ENCODE results near the gene SLC9A9. TPM values are rescaled to one million over a fixed set of nuclear protein-coding genes. Genes with fewer than 3 reads are reported as not detected.

Gene SLC9A9
- total RNA-seq, 1 donor from 2014 or later: 11.4 TPM

DNA sequence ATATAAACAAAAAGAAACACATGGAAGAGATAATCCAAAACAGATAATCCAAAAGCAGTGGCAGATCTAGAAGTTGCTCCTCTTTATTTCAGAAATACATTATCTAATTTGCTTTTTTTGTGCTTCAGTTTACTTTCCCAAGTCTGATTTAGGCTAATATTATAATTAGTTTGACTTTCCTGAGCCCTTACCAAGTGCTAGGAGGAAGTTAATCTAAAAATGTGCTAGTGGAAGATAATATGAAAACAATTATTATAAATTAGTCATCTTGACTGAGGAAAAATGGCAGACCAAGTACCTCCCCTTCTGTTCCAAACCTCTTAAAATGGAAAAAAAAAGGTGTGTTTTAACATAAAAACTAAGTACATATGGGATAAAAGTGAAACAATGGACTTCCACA lies 17.5 kb downstream of the SLC9A9 start:
- Mint-ChIP-seq H3K4me3 (ENCODE audit: unreplicated experiment) (no peak overlapping the region), H3K27me3 (ENCODE audit: unreplicated experiment) (no peaks in the 10 kb centered on the region), H3K27ac (ENCODE audit: unreplicated experiment) (no peak overlapping the region), H3K9me3 (ENCODE audit: unreplicated experiment) (no peaks in the 10 kb centered on the region), H3K36me3 (ENCODE audit: unreplicated experiment) (peaks cover 5% of the 10 kb centered on the region), H3K4me1 (ENCODE audit: low read depth, unreplicated experiment) (peaks cover 13% of the 10 kb centered on the region)
- DNase-seq: no peak
- TF ChIP-seq, protein P1, sequence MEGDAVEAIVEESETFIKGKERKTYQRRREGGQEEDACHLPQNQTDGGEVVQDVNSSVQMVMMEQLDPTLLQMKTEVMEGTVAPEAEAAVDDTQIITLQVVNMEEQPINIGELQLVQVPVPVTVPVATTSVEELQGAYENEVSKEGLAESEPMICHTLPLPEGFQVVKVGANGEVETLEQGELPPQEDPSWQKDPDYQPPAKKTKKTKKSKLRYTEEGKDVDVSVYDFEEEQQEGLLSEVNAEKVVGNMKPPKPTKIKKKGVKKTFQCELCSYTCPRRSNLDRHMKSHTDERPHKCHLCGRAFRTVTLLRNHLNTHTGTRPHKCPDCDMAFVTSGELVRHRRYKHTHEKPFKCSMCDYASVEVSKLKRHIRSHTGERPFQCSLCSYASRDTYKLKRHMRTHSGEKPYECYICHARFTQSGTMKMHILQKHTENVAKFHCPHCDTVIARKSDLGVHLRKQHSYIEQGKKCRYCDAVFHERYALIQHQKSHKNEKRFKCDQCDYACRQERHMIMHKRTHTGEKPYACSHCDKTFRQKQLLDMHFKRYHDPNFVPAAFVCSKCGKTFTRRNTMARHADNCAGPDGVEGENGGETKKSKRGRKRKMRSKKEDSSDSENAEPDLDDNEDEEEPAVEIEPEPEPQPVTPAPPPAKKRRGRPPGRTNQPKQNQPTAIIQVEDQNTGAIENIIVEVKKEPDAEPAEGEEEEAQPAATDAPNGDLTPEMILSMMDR (IDR thresholded peaks at IDR 0.05; ENCODE audit: partially characterized antibody, unreplicated experiment): no peak

DNA sequence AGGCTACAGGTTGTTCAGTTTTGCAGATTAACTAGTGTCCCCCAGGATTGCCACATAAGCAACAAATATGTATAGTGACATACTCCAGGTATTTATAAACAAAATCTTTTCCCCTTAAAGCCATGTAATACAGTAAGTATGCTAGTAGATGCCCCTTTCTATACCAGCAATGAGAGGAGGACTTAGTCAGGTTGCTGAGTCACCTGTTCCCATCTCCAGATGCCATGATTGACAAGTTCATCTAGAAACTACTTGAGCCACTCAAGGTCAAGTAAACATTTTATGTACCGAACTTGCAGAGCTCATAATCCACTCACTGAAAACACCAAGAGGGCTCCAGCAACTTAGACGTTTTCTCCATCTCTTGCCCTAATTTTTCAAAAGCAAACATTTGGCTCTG lies 18.2 kb downstream of the SLC9A9 start:
- TF ChIP-seq, protein P1 (IDR thresholded peaks at IDR 0.05; ENCODE audit: partially characterized antibody, unreplicated experiment): no peak
- DNase-seq: no peak
- Mint-ChIP-seq H3K27ac (ENCODE audit: unreplicated experiment) (no peak overlapping the region), H3K36me3 (ENCODE audit: unreplicated experiment) (no peaks in the 10 kb centered on the region), H3K4me3 (ENCODE audit: unreplicated experiment) (no peak overlapping the region), H3K27me3 (ENCODE audit: unreplicated experiment) (no peaks in the 10 kb centered on the region), H3K9me3 (ENCODE audit: unreplicated experiment) (no peaks in the 10 kb centered on the region), H3K4me1 (ENCODE audit: low read depth, unreplicated experiment) (peaks cover 9% of the 10 kb centered on the region)

DNA sequence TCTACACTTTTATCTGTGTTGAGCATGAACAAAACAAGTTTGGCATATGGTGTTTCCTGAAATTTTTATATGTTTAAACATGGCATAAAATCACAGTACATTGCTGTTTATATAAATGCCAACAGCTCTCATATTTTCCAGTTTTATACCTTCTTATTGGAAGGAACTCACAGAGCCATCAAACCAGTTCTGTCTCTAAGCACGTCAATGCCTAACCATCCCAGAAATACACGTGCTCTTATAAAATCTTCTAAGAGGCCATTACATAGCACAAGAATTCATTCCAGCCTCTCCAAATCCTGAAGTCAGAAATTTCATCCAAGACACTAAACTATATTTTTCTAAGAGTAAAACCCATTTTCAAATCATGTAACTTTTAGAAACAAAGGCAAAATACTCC lies 20.8 kb downstream of the SLC9A9 start:
- H3K4me3 Mint-ChIP-seq (ENCODE audit: unreplicated experiment): no peak overlapping the region
- H3K27ac Mint-ChIP-seq (ENCODE audit: unreplicated experiment): no peak overlapping the region
- DNase-seq: no peak
- TF ChIP-seq, protein P1 (IDR thresholded peaks at IDR 0.05; ENCODE audit: partially characterized antibody, unreplicated experiment): no peak
- H3K4me1 Mint-ChIP-seq (ENCODE audit: low read depth, unreplicated experiment): peaks cover 12% of the 10 kb centered on the region
- no peaks in the 10 kb centered on the region for H3K27me3 Mint-ChIP-seq (ENCODE audit: unreplicated experiment)
- no peaks in the 10 kb centered on the region for H3K36me3 Mint-ChIP-seq (ENCODE audit: unreplicated experiment)
- H3K9me3 Mint-ChIP-seq (ENCODE audit: unreplicated experiment): no peaks in the 10 kb centered on the region

DNA sequence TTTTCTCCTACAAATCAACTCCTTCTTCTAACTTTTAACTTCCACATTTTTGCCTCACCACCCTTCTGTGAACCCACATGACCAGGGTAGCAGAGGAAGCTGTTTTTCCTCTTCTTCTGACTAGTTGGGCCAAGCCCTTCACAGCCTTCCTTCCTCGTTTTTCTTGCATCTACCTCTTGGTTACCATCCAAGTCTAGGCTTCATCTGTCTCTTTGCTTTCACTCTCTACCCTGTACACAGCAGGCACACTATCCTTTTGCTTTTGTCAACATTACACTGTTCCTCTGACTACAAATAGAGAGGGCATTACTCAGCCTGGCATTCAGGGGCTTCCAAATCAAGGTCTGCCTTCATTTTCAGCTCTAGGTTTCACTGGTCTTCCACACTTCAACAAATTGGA lies 22.0 kb downstream of the SLC9A9 start:
- Mint-ChIP-seq H3K4me3 (ENCODE audit: unreplicated experiment) (no peak overlapping the region), H3K36me3 (ENCODE audit: unreplicated experiment) (no peaks in the 10 kb centered on the region), H3K27me3 (ENCODE audit: unreplicated experiment) (no peaks in the 10 kb centered on the region), H3K27ac (ENCODE audit: unreplicated experiment) (no peak overlapping the region), H3K9me3 (ENCODE audit: unreplicated experiment) (no peaks in the 10 kb centered on the region), H3K4me1 (ENCODE audit: low read depth, unreplicated experiment) (peaks cover 18% of the 10 kb centered on the region)
- TF ChIP-seq, protein P1 (IDR thresholded peaks at IDR 0.05; ENCODE audit: partially characterized antibody, unreplicated experiment): no peak
- DNase-seq: no peak

DNA sequence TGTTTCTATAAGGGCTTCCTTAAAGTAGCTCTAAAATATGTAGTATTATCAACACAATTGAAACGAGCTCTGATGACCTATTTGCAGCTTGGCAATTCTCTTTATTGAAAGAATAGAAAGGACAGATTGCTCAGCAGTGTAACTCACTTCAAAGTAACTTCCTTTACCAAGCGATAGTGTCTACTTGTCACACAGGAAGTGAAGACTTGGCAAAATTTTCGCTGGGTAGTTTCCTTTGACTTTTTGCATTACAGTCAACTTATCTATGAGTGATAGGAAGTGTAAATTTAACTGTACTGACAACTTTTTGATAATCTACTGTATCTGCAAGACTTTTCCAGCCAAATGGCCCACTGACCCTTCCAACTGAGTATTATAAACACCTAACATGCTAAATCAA lies 22.8 kb downstream of the SLC9A9 start:
- no peak for DNase-seq
- Mint-ChIP-seq H3K4me1 (ENCODE audit: low read depth, unreplicated experiment) (peaks cover 24% of the 10 kb centered on the region), H3K9me3 (ENCODE audit: unreplicated experiment) (no peaks in the 10 kb centered on the region), H3K27ac (ENCODE audit: unreplicated experiment) (no peak overlapping the region), H3K36me3 (ENCODE audit: unreplicated experiment) (no peaks in the 10 kb centered on the region), H3K27me3 (ENCODE audit: unreplicated experiment) (no peaks in the 10 kb centered on the region), H3K4me3 (ENCODE audit: unreplicated experiment) (no peak overlapping the region)
- TF ChIP-seq, protein P1 (IDR thresholded peaks at IDR 0.05; ENCODE audit: partially characterized antibody, unreplicated experiment): no peak

All from glutamatergic neuron (in vitro differentiated cells).